Measurements from ENCODE around the gene GPBP1.

DNA sequence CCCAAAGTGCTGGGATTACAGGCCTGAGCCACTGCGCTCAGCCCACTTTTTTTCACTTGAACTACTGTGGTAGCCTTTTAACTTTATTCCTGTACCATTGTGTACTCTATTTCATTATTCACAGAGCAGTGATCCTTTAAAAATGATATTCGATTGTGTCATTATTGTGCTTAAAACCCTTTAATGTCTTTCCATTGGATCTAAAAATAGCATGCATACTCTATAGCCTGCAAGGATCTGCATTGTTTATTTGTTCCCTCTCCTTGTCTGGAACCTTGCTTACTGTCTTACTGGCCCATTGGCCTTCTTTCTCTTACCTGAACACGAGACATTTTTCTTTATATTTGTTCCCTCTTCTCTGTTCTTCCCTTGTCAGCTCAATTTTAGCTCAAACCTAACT, 15.7 kb downstream of the GPBP1 start:
- no peak for TF ChIP-seq CTCF (conservative IDR thresholded peaks at IDR 0.05 in 1 of 2, IDR thresholded peaks at IDR 0.05 in 1 of 2; ENCODE audit: low read depth in 1 of 2, low read length in 2 of 2)
- TF ChIP-seq EZH2 (IDR thresholded peaks at IDR 0.05; ENCODE audit: low read length, missing control alignments), result no peak
